HepG2 (cell line): ENCODE data around the gene CCDC97. TPM values are rescaled to one million over a fixed set of nuclear protein-coding genes. Genes with fewer than 3 reads are reported as not detected.
A peak's percentile ranks its signal among the peaks of the same experiment; 100 is the strongest.

Experiments used
- ATAC-seq: fragments of 200-7000 bp; cut with Tn5 transposase; 3 replicates; pipeline ENCODE4 v1.9.1; 2020; ENCODE audit warnings: mild to moderate bottlenecking, moderate library complexity
- BruUV-seq: library from RNA; stranded (reverse); fragments of 400-500 nt; replicated peaks from 2 replicates; lab custom pipeline; 2021; lab: Mats Ljungman, UMichigan
- CTCF ChIA-PET: fragments of 300-600 bp; formaldehyde crosslinking; extraction: SDS; loops from one replicate; lab custom pipeline; 2021; ENCODE audit warnings: low total read pairs, inconsistent platforms, low intra/inter-chr PET ratio; lab: Yijun Ruan, JAX
- POLR2A ChIA-PET: fragments of 350-600 bp; sonication (Branson Sonifier 250); formaldehyde crosslinking; loops from one replicate; lab custom pipeline; 2020; ENCODE audit warnings: antibody characterized with exemption, inconsistent platforms; lab: Yijun Ruan, JAX
- DNase-seq: peaks from one replicate; pipeline ENCODE4 v3.0.0-alpha.2; 2015; ENCODE audit warnings: low spot score
- FAIRE-seq: peaks from 3 replicates; lab custom pipeline; 2011; peaks lifted over from hg19 to GRCh38; lab: Jason Lieb, UNC
- H2AFZ ChIP-seq: one replicate; pipeline ENCODE4 v1.6.1; 2011; ENCODE audit warnings: low read length, inconsistent platforms
- H3K27ac ChIP-seq: fragments of 300-600 bp; 3 replicates; pipeline ENCODE4 v1.8.0; 2011; ENCODE audit warnings: mixed run types, mild to moderate bottlenecking, mixed read lengths, low read length, inconsistent platforms; ENCODE audit not compliant: insufficient read depth; ENCODE audit errors: extremely low read length
- H3K27me3 ChIP-seq, 2 experiments: fragments of 200-600 bp in 1 of 2; 2 replicates in 1 of 2; 3 replicates in 1 of 2; pipeline versions ENCODE4 v1.6.0 to v1.8.0; 2011; ENCODE audit warnings: low read length in 2 of 2, mild to moderate bottlenecking in 2 of 2, moderate library complexity in 2 of 2, inconsistent platforms in 1 of 2; ENCODE audit not compliant: insufficient read depth in 2 of 2, control insufficient read depth in 1 of 2
- H3K36me3 ChIP-seq, 2 experiments: fragments of 200-600 bp in 1 of 2; replicated peaks in 1 of 2; 2 replicates in 1 of 2; 3 replicates in 1 of 2; pipeline versions ENCODE4 v1.5.1 to v1.8.0; 2011; ENCODE audit warnings: low read length in 2 of 2, inconsistent platforms in 1 of 2; ENCODE audit not compliant: insufficient read depth in 2 of 2, control insufficient read depth in 1 of 2
- H3K4me1 ChIP-seq: 2 replicates; pipeline ENCODE4 v1.5.1; 2012; ENCODE audit warnings: low read length, inconsistent platforms; ENCODE audit not compliant: insufficient read depth
- H3K4me2 ChIP-seq: 2 replicates; pipeline ENCODE4 v1.6.0; 2011; ENCODE audit warnings: low read depth, low read length, inconsistent platforms
- H3K4me3 ChIP-seq, 3 experiments: fragments of 200-600 bp in 1 of 3; sonication (generic), shearing (Covaris generic) in 1 of 3; replicated peaks in 1 of 3; 2 replicates each; pipeline ENCODE4 v1.5.1; 2011 to 2016; ENCODE audit warnings: low read length in 3 of 3, inconsistent platforms in 2 of 3, low read depth in 2 of 3, mild to moderate bottlenecking in 2 of 3, control low read depth in 1 of 3, mixed read lengths in 1 of 3; ENCODE audit not compliant: insufficient read depth in 1 of 3
- H3K79me2 ChIP-seq: one replicate; pipeline ENCODE4 v1.6.1; 2011; ENCODE audit warnings: low read length, inconsistent platforms; ENCODE audit not compliant: insufficient read depth
- H3K9ac ChIP-seq: 2 replicates; pipeline ENCODE4 v1.6.0; 2011; ENCODE audit warnings: mild to moderate bottlenecking, low read depth, low read length, inconsistent platforms; ENCODE audit not compliant: insufficient read depth
- H3K9me3 ChIP-seq: 2 replicates; pipeline ENCODE4 v1.5.1; 2012; ENCODE audit warnings: mild to moderate bottlenecking, low read length
- H4K20me1 ChIP-seq: 2 replicates; pipeline ENCODE4 v1.6.0; 2011; ENCODE audit warnings: inconsistent platforms, mild to moderate bottlenecking, low read length, moderate library complexity; ENCODE audit not compliant: insufficient read depth
- CC2D1A ChIP-seq: sonication (generic); formaldehyde crosslinking; IDR thresholded peaks from 2 replicates; pipeline ENCODE4 v1.8.1; 2023; ENCODE audit warnings: mild to moderate bottlenecking, missing genetic modification reagents
- DBP ChIP-seq: sonication (generic); formaldehyde crosslinking; IDR thresholded peaks from 2 replicates; pipeline ENCODE4 v1.4.0; 2020; ENCODE audit warnings: missing genetic modification reagents; ENCODE audit errors: not compliant biosample characterization
- IKZF1 ChIP-seq: fragments of 450-650 bp; IDR thresholded peaks from 2 replicates; pipeline ENCODE4 v1.7.1; 2016
- JUN ChIP-seq: sonication (generic); formaldehyde crosslinking; IDR thresholded peaks from 2 replicates; pipeline ENCODE4 v1.4.0; 2020; ENCODE audit warnings: mild to moderate bottlenecking, missing genetic modification reagents
- NFE2L2 ChIP-seq: fragments of 150-350 bp; IDR thresholded peaks from 2 replicates; pipeline ENCODE4 v1.6.1; 2014; ENCODE audit warnings: low read length
- PHF21A ChIP-seq: sonication (generic); formaldehyde crosslinking; IDR thresholded peaks from 2 replicates; pipeline ENCODE4 v1.5.0; 2020; ENCODE audit warnings: mild to moderate bottlenecking, missing genetic modification reagents
- POLR2AphosphoS5 ChIP-seq: IDR thresholded peaks from 2 replicates; pipeline ENCODE4 v1.6.1; 2012; ENCODE audit warnings: low read depth, low read length
- RNF2 ChIP-seq: fragments of 450-650 bp; conservative IDR thresholded peaks from 2 replicates; pipeline ENCODE4 v1.6.1; 2016; ENCODE audit warnings: low read depth
- RORA ChIP-seq: sonication (generic); formaldehyde crosslinking; IDR thresholded peaks from 2 replicates; pipeline ENCODE4 v1.5.0; 2020; ENCODE audit warnings: mild to moderate bottlenecking, missing genetic modification reagents, moderate library complexity
- SKI ChIP-seq: fragments of 450-650 bp; IDR thresholded peaks from one replicate; pipeline ENCODE4 v1.6.1; 2018; ENCODE audit warnings: mild to moderate bottlenecking; ENCODE audit not compliant: partially characterized antibody
- ZNF343 ChIP-seq: sonication (generic); formaldehyde crosslinking; IDR thresholded peaks from 2 replicates; pipeline ENCODE4 v1.4.0; 2020; ENCODE audit warnings: mild to moderate bottlenecking, missing genetic modification reagents
- ZNF740 ChIP-seq: sonication (generic); formaldehyde crosslinking; IDR thresholded peaks from 2 replicates; pipeline ENCODE4 v1.4.0; 2020; ENCODE audit warnings: missing genetic modification reagents
- ZNF749 ChIP-seq: sonication (generic); formaldehyde crosslinking; IDR thresholded peaks from 2 replicates; pipeline ENCODE4 v1.8.0; 2022; ENCODE audit warnings: mild to moderate bottlenecking, missing genetic modification reagents, moderate library complexity, borderline replicate concordance
- WGBS: methylation state at CpG from one replicate; pipeline ENCODE4 v1.1.6; 2017; ENCODE audit warnings: low lambda C conversion rate; 5-methylcytosine and 5-hydroxymethylcytosine counted together
- in situ Hi-C: cut with HindIII; loops from 2 replicates; pipeline ENCODE4 v1.10.0; 2017; ENCODE audit warnings: low pct_unique_long_range_greater_than_20kb; ENCODE audit not compliant: extremely low pct_ligation_motif_present
- intact Hi-C: fragments of 100-400 bp; cut with micrococcal nuclease; formaldehyde crosslinking; loops from one replicate; pipeline ENCODE4 v1.10.0; 2022; ENCODE audit not compliant: unreplicated experiment
- polyA plus RNA-seq, 8 experiments: library from polyadenylated mRNA; depleted of rRNA in 3 of 8; stranded (reverse) in 7 of 8; unstranded in 1 of 8; fragments of >200 nt; fragmentation: Illumina TruSeq in 4 of 8; extraction: Trizol in 4 of 8; gene quantifications; 2 replicates each; pipeline versions ENCODE4 v1.2.1 to v1.2.3, GENCODE V29; 2011 to 2016; ENCODE audit warnings: low read depth in 4 of 8, missing spikeins in 1 of 8, mixed read lengths in 1 of 8; ENCODE audit not compliant: insufficient read depth in 1 of 8
- total RNA-seq, 5 experiments: library from RNA; depleted of rRNA; stranded (reverse); fragments of >200 nt; fragmentation: Illumina TruSeq; extraction: Trizol; gene quantifications; 2 replicates each; pipeline ENCODE4 v1.2.3, GENCODE V29; 2016; ENCODE audit warnings: low read depth in 1 of 5
- TF ChIP-seq, protein P1 (sequence below): sonication (generic); formaldehyde crosslinking; IDR thresholded peaks from 2 replicates; pipeline ENCODE4 v1.5.1; 2020; ENCODE audit warnings: mild to moderate bottlenecking, missing genetic modification reagents, borderline replicate concordance
- TF ChIP-seq, protein P2 (sequence below): sonication (generic); formaldehyde crosslinking; IDR thresholded peaks from 2 replicates; pipeline ENCODE4 v1.4.0; 2020; ENCODE audit warnings: missing genetic modification reagents, borderline replicate concordance

CCDC97 gene
- total and polyA plus RNA-seq, 2 of the 13 experiments (the other 11 are each of a cell fraction or from before 2014, with no cell fraction given) = 6.2 to 7.3 TPM

GRCh38 chr19:41261474-41262190, 48.3 kb upstream of the CCDC97 start:
- WGBS = 70% methylated on average over 10 of the region's 10 CpGs
- no peaks in the 10 kb centered on the region for H4K20me1 ChIP-seq
- H3K9ac ChIP-seq = peak overlapping the region; percentile 50
- H3K79me2 ChIP-seq = peaks cover 23% of the 10 kb centered on the region
- H3K27ac ChIP-seq = no peak overlapping the region
- ATAC-seq (no peak), FAIRE-seq (no peak), DNase-seq (no peak)
- peak overlapping the region; percentile 55 to 90 (median 80); a peak in 5 of 6 replicates for H3K4me3 ChIP-seq
- ChIA-PET CTCF (interaction anchor here (3.8 kb wide), 1 partner anchor 57 kb away, joined by 55 read pairs; no protein-coding TSS in a partner anchor), POLR2A (interaction anchor here (1.3 to 4.5 kb wide), 7 partner anchors 37 to 178 kb away, joined by 5 to 104 read pairs (median 21); partner anchors contain the start of genes B9D2, CCDC97 and DMAC2)
- H3K9me3 ChIP-seq = no peaks in the 10 kb centered on the region
- no peaks in the 10 kb centered on the region; a peak in 1 of 5 replicates for H3K36me3 ChIP-seq
- in situ Hi-C loops (loop anchor here (5.0 kb wide), 2 partner anchors 34 to 59 kb away; no protein-coding TSS in a partner anchor), intact Hi-C loops (loop anchor here (1.0 to 2.0 kb wide), 2 partner anchors 35 to 47 kb away; no protein-coding TSS in a partner anchor)
- H3K4me2 ChIP-seq = peak overlapping the region; percentile 92
- H2AFZ ChIP-seq = peak overlapping the region; percentile 74
- H3K27me3 ChIP-seq = no peaks in the 10 kb centered on the region; a peak in 1 of 5 replicates
- peaks cover 15% of the 10 kb centered on the region for H3K4me1 ChIP-seq
- no TSS peak for BruUV-seq
- TF ChIP-seq DBP (CRISPR knock-in tag) = no peak
- TF ChIP-seq IKZF1 = no peak
- TF ChIP-seq JUN = no peak
- TF ChIP-seq NFE2L2 = no peak
- TF ChIP-seq PHF21A = no peak
- no peak for TF ChIP-seq POLR2AphosphoS5
- TF ChIP-seq RNF2 = no peak
- no peak for TF ChIP-seq CC2D1A
- TF ChIP-seq ZNF749 (CRISPR knock-in tag) = no peak
- TF ChIP-seq ZNF740 (CRISPR knock-in tag) = no peak
- 0 out of 2 replicates have a peak, but pooled peaks have one; percentile 2 for TF ChIP-seq ZNF343 (CRISPR knock-in tag)
- TF ChIP-seq, protein P1, sequence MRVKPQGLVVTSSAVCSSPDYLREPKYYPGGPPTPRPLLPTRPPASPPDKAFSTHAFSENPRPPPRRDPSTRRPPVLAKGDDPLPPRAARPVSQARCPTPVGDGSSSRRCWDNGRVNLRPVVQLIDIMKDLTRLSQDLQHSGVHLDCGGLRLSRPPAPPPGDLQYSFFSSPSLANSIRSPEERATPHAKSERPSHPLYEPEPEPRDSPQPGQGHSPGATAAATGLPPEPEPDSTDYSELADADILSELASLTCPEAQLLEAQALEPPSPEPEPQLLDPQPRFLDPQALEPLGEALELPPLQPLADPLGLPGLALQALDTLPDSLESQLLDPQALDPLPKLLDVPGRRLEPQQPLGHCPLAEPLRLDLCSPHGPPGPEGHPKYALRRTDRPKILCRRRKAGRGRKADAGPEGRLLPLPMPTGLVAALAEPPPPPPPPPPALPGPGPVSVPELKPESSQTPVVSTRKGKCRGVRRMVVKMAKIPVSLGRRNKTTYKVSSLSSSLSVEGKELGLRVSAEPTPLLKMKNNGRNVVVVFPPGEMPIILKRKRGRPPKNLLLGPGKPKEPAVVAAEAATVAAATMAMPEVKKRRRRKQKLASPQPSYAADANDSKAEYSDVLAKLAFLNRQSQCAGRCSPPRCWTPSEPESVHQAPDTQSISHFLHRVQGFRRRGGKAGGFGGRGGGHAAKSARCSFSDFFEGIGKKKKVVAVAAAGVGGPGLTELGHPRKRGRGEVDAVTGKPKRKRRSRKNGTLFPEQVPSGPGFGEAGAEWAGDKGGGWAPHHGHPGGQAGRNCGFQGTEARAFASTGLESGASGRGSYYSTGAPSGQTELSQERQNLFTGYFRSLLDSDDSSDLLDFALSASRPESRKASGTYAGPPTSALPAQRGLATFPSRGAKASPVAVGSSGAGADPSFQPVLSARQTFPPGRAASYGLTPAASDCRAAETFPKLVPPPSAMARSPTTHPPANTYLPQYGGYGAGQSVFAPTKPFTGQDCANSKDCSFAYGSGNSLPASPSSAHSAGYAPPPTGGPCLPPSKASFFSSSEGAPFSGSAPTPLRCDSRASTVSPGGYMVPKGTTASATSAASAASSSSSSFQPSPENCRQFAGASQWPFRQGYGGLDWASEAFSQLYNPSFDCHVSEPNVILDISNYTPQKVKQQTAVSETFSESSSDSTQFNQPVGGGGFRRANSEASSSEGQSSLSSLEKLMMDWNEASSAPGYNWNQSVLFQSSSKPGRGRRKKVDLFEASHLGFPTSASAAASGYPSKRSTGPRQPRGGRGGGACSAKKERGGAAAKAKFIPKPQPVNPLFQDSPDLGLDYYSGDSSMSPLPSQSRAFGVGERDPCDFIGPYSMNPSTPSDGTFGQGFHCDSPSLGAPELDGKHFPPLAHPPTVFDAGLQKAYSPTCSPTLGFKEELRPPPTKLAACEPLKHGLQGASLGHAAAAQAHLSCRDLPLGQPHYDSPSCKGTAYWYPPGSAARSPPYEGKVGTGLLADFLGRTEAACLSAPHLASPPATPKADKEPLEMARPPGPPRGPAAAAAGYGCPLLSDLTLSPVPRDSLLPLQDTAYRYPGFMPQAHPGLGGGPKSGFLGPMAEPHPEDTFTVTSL (CRISPR knock-in tag) = 0 out of 2 replicates have a peak, but pooled peaks have one; percentile 6
- TF ChIP-seq, protein P2, sequence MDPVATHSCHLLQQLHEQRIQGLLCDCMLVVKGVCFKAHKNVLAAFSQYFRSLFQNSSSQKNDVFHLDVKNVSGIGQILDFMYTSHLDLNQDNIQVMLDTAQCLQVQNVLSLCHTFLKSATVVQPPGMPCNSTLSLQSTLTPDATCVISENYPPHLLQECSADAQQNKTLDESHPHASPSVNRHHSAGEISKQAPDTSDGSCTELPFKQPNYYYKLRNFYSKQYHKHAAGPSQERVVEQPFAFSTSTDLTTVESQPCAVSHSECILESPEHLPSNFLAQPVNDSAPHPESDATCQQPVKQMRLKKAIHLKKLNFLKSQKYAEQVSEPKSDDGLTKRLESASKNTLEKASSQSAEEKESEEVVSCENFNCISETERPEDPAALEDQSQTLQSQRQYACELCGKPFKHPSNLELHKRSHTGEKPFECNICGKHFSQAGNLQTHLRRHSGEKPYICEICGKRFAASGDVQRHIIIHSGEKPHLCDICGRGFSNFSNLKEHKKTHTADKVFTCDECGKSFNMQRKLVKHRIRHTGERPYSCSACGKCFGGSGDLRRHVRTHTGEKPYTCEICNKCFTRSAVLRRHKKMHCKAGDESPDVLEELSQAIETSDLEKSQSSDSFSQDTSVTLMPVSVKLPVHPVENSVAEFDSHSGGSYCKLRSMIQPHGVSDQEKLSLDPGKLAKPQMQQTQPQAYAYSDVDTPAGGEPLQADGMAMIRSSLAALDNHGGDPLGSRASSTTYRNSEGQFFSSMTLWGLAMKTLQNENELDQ (CRISPR knock-in tag) = no peak
- no peak for TF ChIP-seq RORA (CRISPR knock-in tag)
- no peak for TF ChIP-seq SKI
